Hepatocyte (in vitro differentiated cells): ENCODE measurements around the gene MAP1LC3A. TPM values are rescaled to one million over a fixed set of nuclear protein-coding genes. Genes with fewer than 3 reads are reported as not detected.

Source experiments
- DNase-seq: peaks from one replicate; pipeline ENCODE4 v3.0.0-alpha.2; 2016; ENCODE audit warnings: low spot score
- H2AFZ ChIP-seq: fragments of 200-600 bp; sonication (generic); 2 replicates; pipeline ENCODE4 v1.6.0; 2016; ENCODE audit warnings: antibody characterized with exemption, mild to moderate bottlenecking
- H3K27ac ChIP-seq: fragments of 200-600 bp; sonication (generic); 2 replicates; pipeline ENCODE4 v1.5.1; 2016; ENCODE audit warnings: mild to moderate bottlenecking
- H3K27me3 ChIP-seq: fragments of 200-600 bp; sonication (generic); 2 replicates; pipeline ENCODE4 v1.6.1; 2016
- H3K36me3 ChIP-seq: fragments of 200-600 bp; sonication (generic); replicated peaks from 2 replicates; pipeline ENCODE4 v1.5.1; 2016; ENCODE audit warnings: low read depth; ENCODE audit not compliant: insufficient read depth
- H3K4me1 ChIP-seq: fragments of 200-600 bp; sonication (generic); 2 replicates; pipeline ENCODE4 v1.5.1; 2016; ENCODE audit warnings: mild to moderate bottlenecking, moderate library complexity; ENCODE audit not compliant: insufficient read depth
- H3K4me2 ChIP-seq: fragments of 200-600 bp; sonication (generic); 2 replicates; pipeline ENCODE4 v1.6.0; 2016
- H3K4me3 ChIP-seq: fragments of 200-600 bp; sonication (generic); 2 replicates; pipeline ENCODE4 v1.5.1; 2016; ENCODE audit warnings: mild to moderate bottlenecking
- H3K79me2 ChIP-seq: fragments of 200-600 bp; sonication (generic); 2 replicates; pipeline ENCODE4 v1.6.0; 2017; ENCODE audit warnings: mild to moderate bottlenecking
- H3K9me2 ChIP-seq: fragments of 200-600 bp; sonication (generic); replicated peaks from 2 replicates; pipeline ENCODE4 v1.6.0; 2017; ENCODE audit warnings: mild to moderate bottlenecking; ENCODE audit not compliant: insufficient read depth
- H3K9me3 ChIP-seq: fragments of 200-600 bp; sonication (generic); 2 replicates; pipeline ENCODE4 v1.5.1; 2016; ENCODE audit warnings: low read depth, mild to moderate bottlenecking
- H4K20me1 ChIP-seq: fragments of 200-600 bp; sonication (generic); 2 replicates; pipeline ENCODE4 v1.6.0; 2016; ENCODE audit warnings: mild to moderate bottlenecking; ENCODE audit not compliant: insufficient read depth, poor library complexity, severe bottlenecking
- CTCF ChIP-seq: fragments of 200-600 bp; sonication (generic); IDR thresholded peaks from 2 replicates; pipeline ENCODE4 v1.5.1; 2016; ENCODE audit warnings: antibody characterized with exemption, mild to moderate bottlenecking; ENCODE audit not compliant: poor library complexity
- EZH2 ChIP-seq: fragments of 200-600 bp; sonication (generic); IDR thresholded peaks from 2 replicates; pipeline ENCODE4 v1.6.1; 2016; ENCODE audit warnings: antibody characterized with exemption, mild to moderate bottlenecking, borderline replicate concordance
- EZH2phosphoT487 ChIP-seq: fragments of 200-600 bp; sonication (generic); IDR thresholded peaks from one replicate; pipeline ENCODE4 v1.6.1; 2018; ENCODE audit warnings: antibody characterized with exemption, mild to moderate bottlenecking, low read depth, moderate library complexity; ENCODE audit not compliant: unreplicated experiment, severe bottlenecking
- WGBS: methylation state at CpG from one replicate; pipeline ENCODE4 v1.1.6; 2016; ENCODE audit warnings: low lambda C conversion rate; ENCODE audit errors: missing lambda C conversion rate; 5-methylcytosine and 5-hydroxymethylcytosine counted together
- polyA plus RNA-seq: library from polyadenylated mRNA; unstranded; fragments of >200 nt; fragmentation: Nextera tagmentation; extraction: Ambion mirVana; gene quantifications from 2 replicates; pipeline ENCODE4 v1.2.1, GENCODE V29; 2016
- total RNA-seq: library from RNA; depleted of rRNA; stranded (reverse); fragments of >200 nt; gene quantifications from 2 replicates; pipeline ENCODE4 v1.2.3, GENCODE V29; 2014

The MAP1LC3A gene
- total and polyA plus RNA-seq, 2 experiments from 2014 or later: 28.1 to 81.8 TPM

GRCh38 chr20:34559311-34560140 is 1.0 kb downstream of the MAP1LC3A start:
- H3K79me2 ChIP-seq: no peaks in the 10 kb centered on the region
- H3K4me1 ChIP-seq: peaks cover 6% of the 10 kb centered on the region
- TF ChIP-seq EZH2phosphoT487 (no peak), CTCF (no peak), EZH2 (no peak)
- no peaks in the 10 kb centered on the region for H3K9me3 ChIP-seq
- H3K27ac ChIP-seq: peak overlapping the region; percentile 87
- no peak for DNase-seq
- no peaks in the 10 kb centered on the region for H3K9me2 ChIP-seq
- 63% methylated on average over 29 of the region's 43 CpGs for WGBS
- H2AFZ ChIP-seq: peak overlapping the region; percentile 90
- peak overlapping the region; percentile 73 for H3K4me3 ChIP-seq
- peak overlapping the region; percentile 88 for H3K4me2 ChIP-seq
- no peaks in the 10 kb centered on the region for H3K36me3 ChIP-seq
- H4K20me1 ChIP-seq: no peaks in the 10 kb centered on the region
- H3K27me3 ChIP-seq: no peaks in the 10 kb centered on the region

GRCh38 chr20:34560141-34560523 is 1.6 kb downstream of the MAP1LC3A start:
- TF ChIP-seq EZH2phosphoT487: no peak
- no peak for TF ChIP-seq EZH2
- no peak for TF ChIP-seq CTCF
- Histone ChIP-seq H3K36me3 (no peaks in the 10 kb centered on the region), H2AFZ (no peak overlapping the region), H3K27me3 (no peaks in the 10 kb centered on the region), H3K27ac (no peak overlapping the region), H3K4me1 (peaks cover 6% of the 10 kb centered on the region), H3K79me2 (no peaks in the 10 kb centered on the region), H3K4me2 (no peak overlapping the region), H4K20me1 (no peaks in the 10 kb centered on the region), H3K9me2 (no peaks in the 10 kb centered on the region), H3K9me3 (no peaks in the 10 kb centered on the region), H3K4me3 (no peak overlapping the region)
- 95% methylated on average over 7 of the region's 12 CpGs for WGBS
- DNase-seq: no peak

GRCh38 chr20:34560614-34561013 is 2.1 kb downstream of the MAP1LC3A start:
- no peak overlapping the region for H3K4me2 ChIP-seq
- no peaks in the 10 kb centered on the region for H3K36me3 ChIP-seq
- no peak overlapping the region for H3K27ac ChIP-seq
- H3K9me2 ChIP-seq: no peaks in the 10 kb centered on the region
- H3K79me2 ChIP-seq: no peaks in the 10 kb centered on the region
- DNase-seq: no peak
- no peaks in the 10 kb centered on the region for H4K20me1 ChIP-seq
- no peaks in the 10 kb centered on the region for H3K27me3 ChIP-seq
- H3K9me3 ChIP-seq: no peaks in the 10 kb centered on the region
- WGBS: 94% methylated on average over 7 of the region's 7 CpGs
- no peak for TF ChIP-seq EZH2
- no peak for TF ChIP-seq CTCF
- no peak for TF ChIP-seq EZH2phosphoT487
- H3K4me1 ChIP-seq: peaks cover 6% of the 10 kb centered on the region
- H2AFZ ChIP-seq: no peak overlapping the region
- H3K4me3 ChIP-seq: no peak overlapping the region

- Histone ChIP-seq H3K27ac (no peak overlapping the region), H2AFZ (no peak overlapping the region), H3K4me2 (no peak overlapping the region), H3K79me2 (no peaks in the 10 kb centered on the region), H3K9me3 (no peaks in the 10 kb centered on the region), H3K4me3 (no peak overlapping the region), H3K36me3 (no peaks in the 10 kb centered on the region), H3K4me1 (peaks cover 6% of the 10 kb centered on the region), H3K27me3 (no peaks in the 10 kb centered on the region), H4K20me1 (no peaks in the 10 kb centered on the region), H3K9me2 (no peaks in the 10 kb centered on the region)
- TF ChIP-seq CTCF (no peak), EZH2 (no peak), EZH2phosphoT487 (no peak)
- DNase-seq: no peak
- 85% methylated on average over 10 of the region's 10 CpGs for WGBS
Observed at GRCh38 chr20:34561661-34562060, 3.1 kb downstream of the MAP1LC3A start.
